K562 (cell line): ENCODE measurements around the gene TIAM1. TPM values are rescaled to one million over a fixed set of nuclear protein-coding genes. Genes with fewer than 3 reads are reported as not detected.

Experiments used
- ATAC-seq: fragments of 200-7000 bp; cut with Tn5 transposase; 3 replicates; pipeline ENCODE4 v1.9.1; 2020; ENCODE audit warnings: moderate library complexity
- BruUV-seq: library from RNA; stranded (reverse); fragments of 400-500 nt; replicated peaks from 2 replicates; lab custom pipeline; 2021; lab: Mats Ljungman, UMichigan
- CTCF ChIA-PET: fragments of 300-600 bp; formaldehyde crosslinking; extraction: SDS; loops from one replicate; lab custom pipeline; 2021; ENCODE audit warnings: low intra/inter-chr PET ratio; lab: Yijun Ruan, JAX
- POLR2A ChIA-PET: fragments of 300-600, 350-650 bp; sonication (Branson Sonifier 250); formaldehyde crosslinking; extraction: SDS; loops from one replicate; lab custom pipeline; 2021; ENCODE audit warnings: antibody characterized with exemption, inconsistent platforms; lab: Yijun Ruan, JAX
- DNase-seq, 4 experiments: peaks; one replicate each; pipeline versions ENCODE4 v3.0.0 to v3.0.0-alpha.2; 2011 to 2018; ENCODE audit warnings: low spot score in 3 of 4, mixed read lengths in 3 of 4; ENCODE audit errors: extremely low read depth in 1 of 4
- FAIRE-seq: peaks from 2 replicates; lab custom pipeline; 2011; peaks lifted over from hg19 to GRCh38; lab: Jason Lieb, UNC
- H2AFZ ChIP-seq: 2 replicates; pipeline ENCODE4 v1.6.0; 2011; ENCODE audit warnings: low read depth, low read length, control low read depth, inconsistent platforms
- H3K27ac ChIP-seq: fragments of 200-600 bp; 3 replicates; pipeline ENCODE4 v1.8.0; 2011; ENCODE audit warnings: low read depth, mild to moderate bottlenecking, control low read depth, inconsistent platforms, low read length, moderate library complexity, mixed read lengths; ENCODE audit errors: extremely low read depth
- H3K27me3 ChIP-seq, 2 experiments: fragments of 300-600 bp in 1 of 2; 2 replicates in 1 of 2; 3 replicates in 1 of 2; pipeline versions ENCODE4 v1.6.0 to v1.8.0; 2011; ENCODE audit warnings: inconsistent platforms in 2 of 2, low read length in 2 of 2, mild to moderate bottlenecking in 1 of 2, mixed read lengths in 1 of 2, moderate library complexity in 1 of 2; ENCODE audit not compliant: control insufficient read depth in 2 of 2, insufficient read depth in 2 of 2
- H3K36me3 ChIP-seq: fragments of 300-600 bp; 3 replicates; pipeline ENCODE4 v1.8.0; 2011; ENCODE audit warnings: mild to moderate bottlenecking, low read length, inconsistent platforms; ENCODE audit not compliant: control insufficient read depth, insufficient read depth
- H3K4me1 ChIP-seq, 2 experiments: fragments of 200-600 bp in 1 of 2; replicated peaks in 1 of 2; 2 replicates in 1 of 2; 3 replicates in 1 of 2; pipeline versions ENCODE4 v1.5.1 to v1.8.0; 2011; ENCODE audit warnings: inconsistent platforms in 2 of 2, low read length in 2 of 2, mild to moderate bottlenecking in 1 of 2, mixed read lengths in 1 of 2, moderate library complexity in 1 of 2; ENCODE audit not compliant: control insufficient read depth in 2 of 2, insufficient read depth in 2 of 2
- H3K4me2 ChIP-seq: 2 replicates; pipeline ENCODE4 v1.6.1; 2011; ENCODE audit warnings: low read length, control low read depth, inconsistent platforms, mixed read lengths; ENCODE audit not compliant: insufficient read depth
- H3K4me3 ChIP-seq: fragments of 200-600 bp; sonication (generic), shearing (Covaris generic); 2 replicates; pipeline ENCODE4 v1.5.1; 2016; ENCODE audit warnings: control low read depth, inconsistent platforms
- H3K79me2 ChIP-seq: fragments of 200-600 bp; 3 replicates; pipeline ENCODE4 v1.8.0; 2011; ENCODE audit warnings: low read length, inconsistent platforms; ENCODE audit not compliant: control insufficient read depth, insufficient read depth
- H3K9ac ChIP-seq, 2 experiments: 2 replicates each; pipeline versions ENCODE4 v1.6.0 to v1.6.1; 2011; ENCODE audit warnings: low read depth in 2 of 2, low read length in 2 of 2, control low read depth in 1 of 2, inconsistent platforms in 1 of 2, mild to moderate bottlenecking in 1 of 2, mixed read lengths in 1 of 2; ENCODE audit not compliant: insufficient read depth in 1 of 2
- H3K9me1 ChIP-seq: one replicate; pipeline ENCODE4 v1.6.0; 2011; ENCODE audit warnings: inconsistent platforms, mild to moderate bottlenecking, low read length, moderate library complexity; ENCODE audit not compliant: control insufficient read depth, insufficient read depth
- H3K9me3 ChIP-seq: replicated peaks from 2 replicates; pipeline ENCODE4 v1.5.1; 2011; ENCODE audit warnings: low read depth, low read length, inconsistent platforms; ENCODE audit not compliant: control insufficient read depth, insufficient read depth
- H4K20me1 ChIP-seq: replicated peaks from 2 replicates; pipeline ENCODE4 v1.6.1; 2011; ENCODE audit warnings: low read length, inconsistent platforms, mixed read lengths; ENCODE audit not compliant: control insufficient read depth, insufficient read depth
- NCOA4 ChIP-seq: fragments of 450-650 bp; IDR thresholded peaks from 2 replicates; pipeline ENCODE4 v1.6.1; 2018; ENCODE audit warnings: mild to moderate bottlenecking; ENCODE audit not compliant: partially characterized antibody
- NFATC3 ChIP-seq: fragments of 450-650 bp; IDR thresholded peaks from 2 replicates; pipeline ENCODE4 v1.6.1; 2017; ENCODE audit warnings: mild to moderate bottlenecking
- ZNF316 ChIP-seq: fragments of 450-650 bp; IDR thresholded peaks from 2 replicates; pipeline ENCODE4 v1.6.1; 2016
- WGBS: fragments of 100-300 bp; shearing (Covaris generic); methylation state at CpG from one replicate; pipeline ENCODE4 v1.1.6; 2016; ENCODE audit warnings: low coverage, mixed read lengths; ENCODE audit not compliant: insufficient coverage; ENCODE audit errors: missing lambda C conversion rate; 5-methylcytosine and 5-hydroxymethylcytosine counted together
- in situ Hi-C: fragments of 300-500 bp; cut with MboI; formaldehyde crosslinking; loops from 4 replicates; pipeline ENCODE4 v1.15.0; 2018; ENCODE audit warnings: inconsistent platforms, mixed read lengths
- intact Hi-C: fragments of 100-400 bp; cut with micrococcal nuclease; formaldehyde crosslinking; loops from 2 replicates; pipeline ENCODE4 v1.14.2; 2022
- polyA plus RNA-seq, 8 experiments: library from polyadenylated mRNA; depleted of rRNA in 4 of 8; stranded (reverse) in 5 of 8; unstranded in 3 of 8; fragments of >200 nt; fragmentation: Nextera tagmentation in 2 of 8; fragmentation: Illumina TruSeq in 1 of 8; extraction: Ambion mirVana in 2 of 8; extraction: Trizol in 1 of 8; gene quantifications; 2 replicates each; pipeline versions ENCODE4 v1.2.1 to v1.2.3, GENCODE V29; 2011 to 2014; ENCODE audit warnings: inconsistent platforms in 1 of 8, missing spikeins in 1 of 8
- total RNA-seq, 7 experiments: library from RNA; depleted of rRNA in 6 of 7; stranded (reverse); fragments of >200 nt in 6 of 7; fragmentation: Illumina TruSeq in 2 of 7; extraction: Trizol in 2 of 7; gene quantifications; 2 replicates each; pipeline versions ENCODE4 v1.2.1 to v1.2.3, GENCODE V29; 2011 to 2021; ENCODE audit warnings: low replicate concordance in 1 of 7

Gene TIAM1
- total and polyA plus RNA-seq, 9 of the 15 experiments (the other 6 are each of a cell fraction or from before 2014, with no cell fraction given): 0.11 TPM; not detected in 8

- no peaks in the 10 kb centered on the region for H3K4me1 ChIP-seq
- intact Hi-C loops (no loop called here), in situ Hi-C loops (no loop called here)
- BruUV-seq: no TSS peak
- DNase-seq (no peak), FAIRE-seq (peak; percentile 15)
- no peaks in the 10 kb centered on the region for H3K9me3 ChIP-seq
- H3K4me3 ChIP-seq: no peak overlapping the region
- POLR2A ChIA-PET: interaction anchor here (0.7 kb wide), 1 partner anchor 540 kb away, joined by 3 read pairs; no protein-coding TSS in a partner anchor
- no peak overlapping the region for H3K9ac ChIP-seq
- no peaks in the 10 kb centered on the region for H3K79me2 ChIP-seq
- H3K4me2 ChIP-seq: no peak overlapping the region
- peaks cover 0 to 14% of the 10 kb centered on the region in 2 experiments; a peak in 2 of 5 replicates for H3K27me3 ChIP-seq
- H3K36me3 ChIP-seq: no peaks in the 10 kb centered on the region
- H2AFZ ChIP-seq: no peak overlapping the region
- H3K27ac ChIP-seq: no peak overlapping the region
- TF ChIP-seq NFATC3: no peak
- TF ChIP-seq, all 486 proteins: peak for 0
- no peaks in the 10 kb centered on the region for H3K9me1 ChIP-seq
- CTCF ChIA-PET: no interaction called here
- no peaks in the 10 kb centered on the region for H4K20me1 ChIP-seq
- WGBS: 0% methylated on average over 6 of the region's 6 CpGs
- ATAC-seq: no peak
These were observed 27.8 kb upstream of the TIAM1 start for GRCh38 chr21:31371715-31372470.

GRCh38 chr21:31370893-31371544 lies 27.0 kb upstream of the TIAM1 start:
- BruUV-seq: no TSS peak
- CTCF ChIA-PET: no interaction called here
- no peaks in the 10 kb centered on the region for H4K20me1 ChIP-seq
- 0% methylated on average over 5 of the region's 5 CpGs for WGBS
- H3K79me2 ChIP-seq: no peaks in the 10 kb centered on the region
- H3K27me3 ChIP-seq: peaks cover 0 to 14% of the 10 kb centered on the region in 2 experiments; a peak in 2 of 5 replicates
- no peak for ATAC-seq
- intact Hi-C loops: no loop called here
- no peak overlapping the region for H2AFZ ChIP-seq
- no peak overlapping the region for H3K4me3 ChIP-seq
- TF ChIP-seq ZNF316: peak; percentile 29; the same call in 1 of the 2 replicates
- no peak for TF ChIP-seq NCOA4
- TF ChIP-seq, all 486 proteins: peak for 1
- FAIRE-seq (no peak), DNase-seq (no peak)
- no peaks in the 10 kb centered on the region for H3K36me3 ChIP-seq
- H3K9me1 ChIP-seq: no peaks in the 10 kb centered on the region
- no peaks in the 10 kb centered on the region for H3K9me3 ChIP-seq
- no peaks in the 10 kb centered on the region for H3K4me1 ChIP-seq
- no peak overlapping the region for H3K27ac ChIP-seq
- POLR2A ChIA-PET: interaction anchor here (0.7 kb wide), 1 partner anchor 539 kb away, joined by 3 read pairs; no protein-coding TSS in a partner anchor
- H3K9ac ChIP-seq: no peak overlapping the region
- H3K4me2 ChIP-seq: no peak overlapping the region
- in situ Hi-C loops: no loop called here
